Muscle of arm (tissue), 12 donors: ENCODE results near the gene LACTBL1. TPM values are rescaled to one million over a fixed set of nuclear protein-coding genes. Genes with fewer than 3 reads are reported as not detected.
A peak's percentile ranks its signal among the peaks of the same experiment; 100 is the strongest.

Experiments
- DNase-seq: peaks from one replicate; pipeline ENCODE4 v3.0.0-alpha.2; 2013
- polyA plus RNA-seq, 12 donors: library from polyadenylated mRNA; unstranded; fragments of 120-200 nt; gene quantifications; one replicate each; pipeline ENCODE4 v1.2.1, GENCODE V29; 2013; ENCODE audit not compliant: insufficient read length in 12 of 12

LACTBL1 gene
- polyA plus RNA-seq, 12 donors: not detected

DNA sequence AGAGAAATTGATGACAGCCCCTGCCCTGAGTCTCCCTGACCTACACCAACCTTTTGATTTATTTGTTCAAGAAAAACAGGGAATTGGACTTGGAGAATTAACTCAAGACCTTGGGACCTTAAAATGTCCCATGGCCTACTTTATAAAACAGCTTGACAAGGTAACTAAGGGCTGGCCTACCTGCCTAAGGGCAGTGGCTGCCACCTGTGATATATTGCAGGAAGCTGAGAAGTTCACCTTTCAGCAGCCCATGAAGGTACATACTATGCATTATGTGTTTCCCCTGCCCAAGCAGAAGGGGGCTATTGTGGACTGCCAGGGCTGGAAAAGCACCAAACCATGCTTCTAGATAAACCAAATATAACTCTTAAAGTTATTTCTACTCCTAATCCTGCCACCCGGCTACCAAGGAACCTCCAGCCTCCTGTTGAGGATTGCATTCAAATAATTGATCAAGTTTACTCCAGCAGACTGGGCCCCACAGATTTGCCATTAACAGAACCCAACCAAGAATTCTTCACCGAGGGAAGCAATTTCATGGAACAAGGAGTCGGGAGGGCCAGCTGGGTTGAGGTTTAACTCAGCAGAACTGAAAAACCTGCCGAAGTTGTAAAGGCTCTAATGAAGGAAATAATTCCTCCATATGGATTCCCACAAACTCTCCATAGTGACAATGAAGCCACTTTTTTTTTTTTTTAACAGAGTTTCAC is 28.2 kb downstream of the LACTBL1 start:
- DNase-seq: no peak

DNA sequence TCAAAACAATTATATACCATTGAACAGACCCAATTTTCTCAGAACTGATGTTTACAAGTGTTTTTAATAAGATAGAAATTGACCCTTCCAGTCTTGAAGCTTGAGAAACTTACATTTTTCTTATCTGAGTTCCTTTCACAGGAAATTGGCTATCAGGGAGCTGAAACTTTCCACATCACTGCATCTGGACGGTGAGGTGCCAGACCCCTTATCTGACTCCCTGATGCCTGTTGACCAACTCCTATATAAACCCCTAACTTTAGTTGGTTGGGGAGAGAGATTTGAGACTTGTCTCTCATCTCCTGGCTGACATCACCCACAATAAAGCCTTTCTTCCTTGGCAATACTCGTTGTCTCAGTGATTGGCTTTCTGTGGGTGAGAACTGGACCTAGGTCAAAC is 31.4 kb downstream of the LACTBL1 start:
- DNase-seq: no peak

DNA sequence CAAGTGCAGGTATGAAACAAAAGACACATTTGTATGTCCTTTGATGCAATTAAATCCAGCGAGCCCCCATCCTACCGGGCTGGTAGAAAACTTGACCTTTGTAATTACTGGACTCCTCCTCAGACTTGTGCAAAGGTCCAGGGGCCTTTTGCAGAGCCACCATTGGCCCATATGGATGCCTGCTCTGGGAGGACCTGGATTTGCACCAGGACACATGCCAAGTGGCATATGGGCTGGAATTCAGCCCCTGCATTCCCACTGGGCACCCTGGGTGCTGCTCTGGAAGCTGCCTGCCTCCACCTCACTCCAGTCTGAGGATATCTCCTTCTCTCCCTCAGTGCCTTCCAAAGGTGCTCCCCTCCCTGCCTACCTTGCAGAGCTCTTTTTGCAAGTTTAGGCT is 36.0 kb downstream of the LACTBL1 start:
- no peak for DNase-seq

DNA sequence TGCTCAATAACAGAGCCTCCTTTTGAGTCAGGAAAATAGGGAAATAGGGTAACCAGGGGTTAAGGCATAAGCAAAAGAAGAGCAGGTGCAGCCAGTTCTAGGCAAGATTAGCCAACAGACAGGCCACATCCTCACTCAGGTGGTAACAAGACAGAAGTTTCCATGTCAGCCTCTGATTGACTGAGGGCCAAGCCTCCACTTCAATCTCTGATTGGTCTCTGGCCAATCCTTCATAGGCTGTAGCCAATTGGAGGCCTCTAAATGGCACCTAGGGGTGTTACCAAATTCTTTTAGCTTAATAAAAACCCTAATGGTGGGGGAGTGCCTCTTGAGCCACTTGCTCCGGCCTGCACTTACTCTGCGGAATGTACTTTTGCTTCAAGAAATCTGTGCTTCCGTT is 37.2 kb downstream of the LACTBL1 start:
- no peak for DNase-seq

DNA sequence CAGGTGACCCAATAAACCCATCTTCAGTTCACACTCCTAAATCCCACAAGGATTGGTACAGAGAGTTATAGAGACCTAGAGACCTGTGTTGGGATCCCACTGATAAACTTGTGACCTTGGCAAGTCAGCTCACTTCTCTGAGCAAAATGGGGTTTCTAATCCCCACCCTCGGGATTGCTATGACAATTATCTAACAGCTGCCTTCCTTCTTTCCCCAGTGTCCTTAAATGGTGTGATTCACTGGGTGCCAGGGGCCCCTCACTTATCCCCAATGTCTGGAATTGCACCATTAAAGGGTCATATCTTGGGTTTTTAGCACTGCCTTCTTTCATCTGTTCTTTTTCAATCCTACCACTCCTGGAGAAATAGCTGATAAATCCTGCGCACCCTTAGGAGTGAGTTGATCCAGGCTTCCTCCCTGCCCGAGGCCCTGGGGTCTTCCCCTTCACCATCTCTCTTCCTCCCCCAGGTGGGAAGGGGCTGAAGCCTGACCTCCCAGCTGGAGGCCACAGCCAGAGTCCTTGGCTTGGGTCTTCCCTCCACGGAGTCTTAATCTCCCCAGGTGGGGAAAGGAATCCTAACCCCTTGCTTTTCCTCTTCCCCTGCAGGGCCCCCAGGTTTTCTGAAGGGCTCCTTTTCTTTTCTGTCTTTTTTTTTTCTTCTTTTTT is 39.7 kb downstream of the LACTBL1 start:
- no peak for DNase-seq

DNA sequence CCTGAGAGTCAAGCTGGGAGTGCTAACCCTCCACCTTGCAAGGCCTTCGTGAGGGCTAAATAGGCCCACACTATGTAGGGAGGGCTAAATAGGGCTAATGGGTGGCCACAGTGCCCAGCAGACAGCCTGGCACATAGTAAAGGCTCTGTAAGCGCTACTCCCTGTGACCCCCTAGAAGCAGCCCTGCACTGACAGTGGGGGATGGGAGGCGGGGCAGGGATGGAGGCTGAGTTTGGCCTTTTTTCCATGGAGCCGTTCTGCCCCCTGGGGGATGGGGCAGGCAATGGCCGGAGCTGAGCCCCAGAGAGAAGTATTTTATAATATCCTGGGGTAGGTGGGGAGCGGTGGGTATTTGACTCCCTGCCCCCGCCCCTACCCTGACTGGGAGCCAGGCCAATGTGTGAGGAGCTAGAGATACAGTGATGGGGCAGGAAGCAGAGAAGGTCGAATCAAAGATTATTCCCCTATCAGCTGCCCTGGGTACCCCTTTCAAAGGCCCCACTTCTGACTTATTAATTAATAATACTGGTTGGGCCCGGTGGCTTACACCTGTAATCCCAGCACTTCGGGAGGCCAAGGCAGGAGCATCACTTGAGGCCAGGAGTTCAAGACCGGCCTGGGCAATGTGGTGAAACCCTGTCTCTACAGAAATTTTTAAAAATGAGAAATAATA is 42.3 kb downstream of the LACTBL1 start:
- DNase-seq: peak; percentile 46

DNA sequence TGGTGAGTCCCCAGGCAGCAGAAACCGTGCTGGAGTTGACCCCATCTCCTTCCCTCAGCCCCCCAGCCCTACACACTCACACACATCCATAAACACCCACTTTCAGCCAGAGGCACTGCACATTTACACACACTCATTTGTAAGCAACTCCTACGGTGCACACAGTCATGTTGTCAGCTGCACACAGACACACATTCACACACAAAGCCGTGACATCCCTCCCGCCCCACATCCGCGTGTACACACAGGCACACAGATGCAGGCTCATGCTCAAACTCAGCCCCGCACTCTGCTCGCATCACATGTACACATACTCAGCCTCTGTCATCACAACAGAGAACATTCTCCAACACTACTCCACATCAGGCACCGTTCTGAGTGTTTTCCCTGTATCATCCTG is 47.6 kb downstream of the LACTBL1 start:
- DNase-seq: no peak

DNA sequence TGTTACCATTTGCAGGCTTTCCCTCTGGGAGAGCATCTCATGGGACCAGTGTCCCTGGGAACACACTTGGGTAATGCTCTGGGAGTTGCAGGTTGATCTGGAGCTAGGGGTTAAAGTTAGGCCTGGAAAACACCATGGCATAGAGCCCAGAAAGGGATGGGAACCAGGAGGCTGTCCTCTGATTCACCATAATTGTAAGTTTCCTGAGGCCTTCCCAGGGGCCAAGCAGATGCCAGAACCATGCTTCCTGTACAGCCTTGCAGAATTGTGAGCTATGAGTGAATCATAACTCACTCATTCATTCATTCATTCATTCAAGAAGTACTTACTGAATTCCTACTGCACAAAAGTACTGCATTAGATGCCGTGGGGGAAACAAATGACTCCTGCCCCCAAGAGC is 50.0 kb downstream of the LACTBL1 start:
- DNase-seq: no peak

DNA sequence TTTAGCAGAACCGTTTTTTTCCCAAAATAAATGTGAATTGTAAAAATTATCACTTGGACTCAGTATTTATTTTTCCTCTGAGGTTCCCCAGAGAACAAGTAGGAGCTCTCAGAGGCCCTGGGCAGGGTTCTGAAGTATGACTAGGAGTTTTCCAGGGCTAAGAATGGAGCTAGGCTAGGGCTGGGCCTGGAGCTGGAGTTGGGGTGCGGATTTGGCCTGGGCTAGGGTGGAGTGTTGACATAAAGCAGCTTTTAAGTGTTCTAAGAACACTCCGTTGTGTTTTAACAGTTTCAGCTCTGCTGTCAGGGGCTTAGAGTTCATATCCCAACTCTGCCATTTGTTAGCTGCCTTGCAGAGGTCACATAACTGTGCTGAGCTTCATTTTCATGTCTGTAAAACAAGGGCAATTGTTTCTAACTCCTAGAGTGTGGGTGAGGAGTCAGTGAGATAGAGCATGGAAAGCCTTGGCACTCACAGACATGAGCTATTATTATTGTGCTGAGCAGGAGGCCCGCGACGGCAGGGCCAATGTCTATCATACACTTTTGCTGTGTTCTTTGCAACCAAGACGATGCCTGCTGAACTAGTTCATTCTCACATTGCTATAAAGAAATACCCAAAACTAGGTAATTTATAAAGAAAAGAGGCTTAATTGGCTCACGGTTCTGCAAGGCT is 51.1 kb downstream of the LACTBL1 start:
- no peak for DNase-seq

DNA sequence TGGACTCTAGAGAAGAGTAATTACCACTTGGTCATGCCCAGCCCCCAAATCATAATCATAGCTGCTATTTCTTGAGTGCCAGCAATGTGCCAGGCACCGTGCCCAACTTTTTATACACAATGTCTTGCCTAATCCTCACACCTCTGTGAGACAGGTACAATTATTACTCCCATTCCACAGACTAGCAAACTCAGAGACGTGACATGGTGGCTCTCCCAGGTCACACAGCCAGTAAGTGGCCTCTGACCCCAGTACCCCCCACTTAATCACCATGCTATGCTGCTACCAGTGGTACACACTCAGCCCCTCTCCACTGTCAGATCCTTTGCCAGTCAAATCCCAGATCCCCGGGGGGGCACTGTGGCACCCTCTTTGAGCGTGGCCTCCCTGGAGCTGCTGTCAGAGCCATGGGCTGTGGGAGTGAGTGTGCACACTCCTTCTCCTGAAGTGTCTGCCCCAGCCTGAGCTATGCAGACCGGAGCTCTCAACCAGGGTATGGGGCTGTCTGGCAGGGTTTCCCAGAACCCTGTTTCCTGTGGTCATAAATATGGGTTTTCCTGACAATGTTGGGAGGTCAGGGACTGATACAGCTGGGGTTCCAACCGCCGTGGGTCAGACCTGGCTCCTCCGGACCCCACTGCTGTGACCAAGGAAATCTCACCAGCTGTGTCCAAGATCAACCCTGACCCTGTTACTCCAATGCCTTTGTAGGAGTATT is 51.8 kb downstream of the LACTBL1 start:
- no peak for DNase-seq

DNA sequence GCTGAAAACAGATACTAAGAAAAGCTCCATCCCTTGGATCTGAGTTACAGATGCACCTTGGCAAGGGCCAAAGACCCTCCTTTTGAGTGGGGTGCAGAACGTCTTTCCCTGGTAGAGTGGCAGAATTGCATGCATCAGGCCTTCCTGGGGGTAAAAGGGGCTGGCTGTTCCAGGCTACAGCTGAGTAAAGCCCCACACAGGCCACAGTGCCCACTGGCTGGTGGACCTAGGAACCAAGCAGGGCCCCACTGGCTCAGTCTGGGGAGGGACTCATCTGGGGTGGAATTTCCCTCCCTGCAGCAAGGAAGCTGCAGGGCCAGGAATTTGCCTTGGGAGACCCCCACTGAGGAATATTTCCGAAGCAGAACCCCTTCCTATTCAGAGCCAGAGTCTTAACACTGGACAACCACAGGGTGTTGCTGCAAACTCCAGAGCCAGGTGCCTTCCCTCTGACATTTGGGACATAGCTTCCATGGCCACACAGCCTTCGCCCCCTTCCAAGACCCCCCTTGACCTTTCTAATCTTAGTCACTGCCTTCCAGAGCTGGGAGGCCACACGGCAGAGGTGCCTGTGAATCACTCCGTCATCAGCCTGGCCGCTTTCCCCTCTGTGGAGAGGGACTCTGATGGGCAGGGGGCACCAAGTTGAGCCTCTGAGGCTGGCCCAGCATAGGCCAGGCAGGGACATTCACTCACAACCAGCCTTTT is 52.5 kb downstream of the LACTBL1 start:
- no peak for DNase-seq

DNA sequence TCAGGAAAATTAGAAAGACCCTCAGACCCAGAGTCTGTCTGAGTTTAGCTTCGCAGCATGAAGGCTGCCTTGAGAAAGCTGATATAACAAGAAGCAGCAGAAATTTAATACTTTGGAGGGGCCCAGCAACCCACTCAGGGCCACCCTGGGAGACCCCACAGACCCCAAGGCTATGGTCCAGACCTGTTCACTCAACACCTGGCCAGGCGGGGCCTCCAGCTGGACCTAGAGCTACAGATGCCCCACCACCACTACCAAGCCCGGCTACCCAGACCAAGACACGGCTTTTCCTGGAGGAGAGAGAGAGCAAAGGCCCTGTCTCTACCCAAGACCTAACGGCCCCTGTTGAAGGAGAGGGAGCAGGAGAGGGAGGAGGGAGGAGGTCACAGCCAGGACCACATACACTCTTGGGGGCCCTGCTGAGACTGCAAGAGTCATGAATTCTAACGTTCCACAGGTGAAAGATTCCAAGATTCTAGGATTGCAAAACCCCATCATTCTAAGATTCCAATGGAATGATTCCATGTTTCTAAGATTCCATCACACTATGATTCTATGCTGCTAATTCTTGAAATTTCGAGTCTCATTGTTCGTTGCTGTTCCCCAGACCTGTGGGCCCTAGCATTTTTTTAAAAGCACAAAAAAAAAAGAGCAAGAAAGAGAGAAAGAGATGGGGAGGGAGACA is 53.2 kb downstream of the LACTBL1 start:
- DNase-seq: no peak

DNA sequence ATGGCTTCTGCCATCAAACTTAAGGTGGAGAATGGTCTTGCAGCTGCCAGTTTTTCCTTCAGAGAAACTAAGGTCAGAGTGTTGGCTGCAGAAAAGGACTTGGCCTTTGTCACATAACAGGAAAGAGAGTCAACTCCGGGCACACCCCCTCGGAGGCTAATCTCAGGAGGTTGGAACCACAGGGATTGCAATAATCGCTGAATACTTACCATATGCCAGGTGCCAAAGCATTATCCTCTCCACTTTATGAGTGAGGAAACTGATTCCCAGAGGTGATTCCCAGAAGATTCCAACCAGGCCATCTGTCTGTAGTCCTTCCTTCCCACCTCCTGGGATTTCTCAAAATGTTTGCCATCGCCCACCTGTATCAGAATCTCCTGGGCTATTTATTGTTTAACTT is 54.0 kb downstream of the LACTBL1 start:
- no peak for DNase-seq

DNA sequence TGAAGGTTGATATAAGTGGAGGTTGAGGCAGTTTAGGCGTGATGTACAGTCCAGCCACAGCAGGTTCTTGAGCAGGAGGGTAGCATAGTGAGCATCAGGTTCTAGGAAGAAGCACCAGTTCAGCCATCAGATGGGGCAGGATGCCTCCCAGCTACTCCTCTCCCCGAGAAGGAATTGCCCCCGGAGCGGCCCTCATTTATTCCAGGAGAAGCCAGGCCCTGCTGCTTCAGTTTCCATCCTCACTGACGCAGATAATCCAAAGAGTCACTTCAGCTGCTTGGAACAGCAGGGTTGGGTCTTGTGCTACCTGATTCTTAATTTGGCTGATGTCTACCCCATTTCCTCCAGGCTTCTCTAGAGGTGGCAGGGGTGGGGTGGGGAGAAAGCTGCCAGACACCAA is 54.7 kb downstream of the LACTBL1 start:
- DNase-seq: no peak

DNA sequence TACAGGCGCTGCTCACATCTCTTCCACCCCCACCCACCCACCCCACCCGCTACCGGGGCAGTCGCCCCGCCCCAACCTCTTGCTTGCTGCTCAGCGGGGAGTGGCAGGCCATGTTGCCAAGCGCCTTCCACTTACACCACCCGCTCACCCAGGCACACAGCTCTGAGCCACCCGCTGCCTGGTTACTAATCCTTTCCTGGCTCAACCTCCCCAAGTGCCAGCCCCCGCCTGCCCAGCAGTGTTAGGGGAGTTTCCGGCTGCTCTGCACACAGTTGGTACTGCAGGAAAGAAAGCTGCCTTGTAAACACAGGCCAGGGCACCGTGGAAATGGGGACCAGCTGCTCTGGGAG is 56.2 kb downstream of the LACTBL1 start:
- DNase-seq: peak; percentile 26

DNA sequence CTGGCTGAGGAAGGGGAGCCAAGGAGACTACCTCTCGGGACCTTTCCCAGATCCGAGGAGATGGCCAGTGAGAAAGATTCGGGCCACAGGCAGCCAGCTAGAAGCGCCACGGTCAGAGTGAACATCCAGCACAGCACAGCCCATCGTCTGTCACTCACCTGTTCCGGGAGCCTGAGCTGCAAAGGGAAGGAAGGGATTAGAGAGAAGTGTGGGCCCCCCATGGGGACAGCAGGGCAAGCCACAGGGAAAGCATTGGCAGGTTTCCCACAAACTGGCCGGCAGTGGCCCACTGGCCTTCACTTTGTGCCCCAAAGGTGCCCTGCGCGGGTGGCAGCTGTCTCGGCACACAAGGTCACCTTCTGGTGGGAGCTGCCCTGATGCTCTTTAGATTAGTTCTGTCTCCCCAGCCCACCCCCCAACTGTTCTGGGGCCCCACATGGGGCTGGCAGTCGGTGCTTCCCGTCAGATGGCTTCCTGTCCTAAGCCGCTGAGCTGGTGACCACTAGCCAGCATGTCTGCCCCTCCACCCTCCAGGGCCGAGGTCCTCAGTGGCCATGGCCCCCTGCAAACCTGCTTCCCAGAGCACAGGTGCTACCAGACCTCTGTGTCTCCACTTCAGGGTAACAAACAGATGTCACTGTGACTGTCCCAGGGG is 56.7 kb downstream of the LACTBL1 start:
- no peak for DNase-seq

DNA sequence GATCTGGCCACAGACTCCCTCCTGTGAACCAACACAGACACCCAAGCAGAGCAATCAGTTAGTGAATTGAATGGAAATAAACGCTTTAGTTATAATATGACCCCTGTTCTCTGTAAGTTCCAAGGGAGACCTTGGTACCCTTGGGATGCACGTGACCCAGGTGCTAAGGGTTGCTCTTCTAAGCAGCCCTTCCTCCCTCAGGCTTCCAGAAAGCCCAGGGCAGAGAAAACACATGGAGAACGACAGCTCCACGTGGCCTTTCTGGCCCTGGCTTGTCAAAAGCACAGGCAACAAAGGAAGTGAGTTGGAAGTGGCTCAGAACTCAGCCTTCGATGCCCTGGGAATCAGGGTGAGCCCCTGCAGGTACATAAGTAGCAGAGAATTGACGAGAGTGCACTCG is 57.4 kb downstream of the LACTBL1 start:
- no peak for DNase-seq

DNA sequence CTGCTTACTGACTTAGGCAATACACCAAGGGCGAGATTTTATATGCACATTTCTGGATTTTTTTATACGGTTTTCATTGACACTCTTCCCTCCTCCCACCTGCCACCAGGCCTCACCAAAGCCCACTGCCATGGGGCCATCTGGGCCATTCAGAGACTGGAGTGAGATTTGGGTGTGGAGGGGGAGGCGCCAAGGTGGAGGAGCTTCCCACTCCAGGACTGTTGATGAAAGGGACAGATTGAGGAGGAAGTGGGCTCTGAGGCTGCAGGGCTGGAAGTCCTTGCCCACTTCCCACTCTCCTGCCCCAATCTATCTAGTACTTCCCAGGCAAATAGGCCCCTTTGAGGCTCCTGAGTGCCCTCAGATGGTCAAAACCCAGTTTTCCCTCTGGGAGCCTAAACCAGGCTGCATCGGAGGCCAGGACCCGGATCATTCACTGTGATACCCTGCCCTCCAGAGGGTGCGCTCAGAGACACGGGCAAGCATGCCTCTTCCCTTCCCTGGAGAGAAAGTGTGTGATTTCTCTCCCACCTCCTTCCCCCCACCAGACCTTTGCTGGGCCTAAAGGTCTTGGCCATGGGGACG is 57.9 kb downstream of the LACTBL1 start:
- no peak for DNase-seq

DNA sequence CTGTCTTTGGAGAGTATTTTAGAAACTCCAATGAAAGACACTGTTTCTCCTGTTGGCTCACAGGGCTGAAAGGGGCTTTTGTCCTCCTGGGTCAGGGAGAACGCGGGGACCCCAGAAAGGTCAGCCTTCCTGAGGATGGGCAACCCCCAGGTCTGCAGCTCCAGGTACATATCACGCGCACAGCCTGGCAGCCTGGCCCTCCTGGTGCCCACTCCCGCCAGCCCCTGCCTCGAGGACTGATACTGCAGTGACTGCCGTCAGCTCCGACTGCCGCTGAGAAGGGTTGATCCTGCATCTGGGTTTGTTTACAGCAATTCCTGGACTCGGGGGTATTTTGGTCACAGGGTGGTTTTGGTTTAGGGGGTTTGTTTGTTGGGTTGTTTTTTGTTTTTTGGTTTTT is 58.5 kb downstream of the LACTBL1 start:
- no peak for DNase-seq
